Measurements from ENCODE around the gene EEF1G. TPM values are rescaled to one million over a fixed set of nuclear protein-coding genes. Genes with fewer than 3 reads are reported as not detected.

The EEF1G gene
- total RNA-seq, 4 donors from 2014 or later = 337 to 1,276 (median 1,207) TPM

GRCh38 chr11:62546244-62546928 lies 27.3 kb downstream of the EEF1G start, which contains the start of gene AHNAK:
Gene AHNAK, minus strand, starts transcription at chr11:62546806. Its CDS starts 10,708 bp downstream, at chr11:62536098.
- H3K9me3 ChIP-seq = no peaks in the 10 kb centered on the region
- peak within 1 kb of the TSS; percentile 96 to 100 (median 97) for H3K27ac ChIP-seq
- no peaks in the 10 kb centered on the region for H3K27me3 ChIP-seq
- DNase-seq = peak; percentile 92
- in situ Hi-C loops (cut with MboI; ENCODE audit: low pct_ligation_motif_present in 1 of 4, low pct_unique_long_range_greater_than_20kb in 1 of 4, low sequenced_read_pairs in 3 of 4) (loop anchor here in 1 of 4 donors (10.0 kb wide), 1 partner anchor 122 kb away; no protein-coding TSS in a partner anchor), intact Hi-C loops (cut with DNase I; ENCODE audit: low total_unique reads) (loop anchor here (10.0 kb wide), 1 partner anchor 152 kb away; no protein-coding TSS in a partner anchor)
- peak within 1 kb of the TSS; percentile 74 to 96 (median 80) for H3K4me3 ChIP-seq
- 0% methylated on average over 31 of the region's 69 CpGs; no CpG with 5 or more reads in 1 of the 2 donors for WGBS, 2 donors (ENCODE audit: low coverage in 1 of 2)
- H3K4me1 ChIP-seq = peaks cover 36 to 78% (median 64%) of the 10 kb centered on the region in 4 donors
- no peaks in the 10 kb centered on the region for H3K36me3 ChIP-seq
- TF ChIP-seq POLR2A (IDR thresholded peaks at IDR 0.05) (peak; percentile 92), POLR2AphosphoS5 (IDR thresholded peaks at IDR 0.05) (peak; percentile 86 to 99 (median 98)), EP300 (IDR thresholded peaks at IDR 0.05; ENCODE audit: low read depth) (no peak), CTCF (IDR thresholded peaks at IDR 0.05) (no peak)

GRCh38 chr11:62545437-62546243 lies 28.1 kb downstream of the EEF1G start:
- Histone ChIP-seq H3K36me3 (no peaks in the 10 kb centered on the region), H3K27ac (peak overlapping the region; percentile 96 to 100 (median 97)), H3K9me3 (no peaks in the 10 kb centered on the region), H3K4me1 (peaks cover 37 to 78% (median 64%) of the 10 kb centered on the region in 4 donors), H3K27me3 (no peaks in the 10 kb centered on the region), H3K4me3 (peak overlapping the region; percentile 74 to 96 (median 80))
- in situ Hi-C loops (cut with MboI; ENCODE audit: low pct_ligation_motif_present in 1 of 4, low pct_unique_long_range_greater_than_20kb in 1 of 4, low sequenced_read_pairs in 3 of 4) (loop anchor here in 1 of 4 donors (10.0 kb wide), 1 partner anchor 121 kb away; no protein-coding TSS in a partner anchor), intact Hi-C loops (cut with DNase I; ENCODE audit: low total_unique reads) (loop anchor here (10.0 kb wide), 1 partner anchor 151 kb away; no protein-coding TSS in a partner anchor)
- TF ChIP-seq POLR2AphosphoS5 (IDR thresholded peaks at IDR 0.05) (peak; percentile 65 to 81 (median 78)), CTCF (IDR thresholded peaks at IDR 0.05) (no peak)
- 0% methylated on average over 59 of the region's 59 CpGs; no CpG with 5 or more reads in 1 of the 2 donors for WGBS, 2 donors (ENCODE audit: low coverage in 1 of 2)
- DNase-seq = peak; percentile 93

- in situ Hi-C loops (cut with MboI; ENCODE audit: low pct_ligation_motif_present in 1 of 4, low pct_unique_long_range_greater_than_20kb in 1 of 4, low sequenced_read_pairs in 3 of 4) (loop anchor here in 1 of 4 donors (10.0 kb wide), 1 partner anchor 120 kb away; no protein-coding TSS in a partner anchor), intact Hi-C loops (cut with DNase I; ENCODE audit: low total_unique reads) (loop anchor here (10.0 kb wide), 1 partner anchor 150 kb away; no protein-coding TSS in a partner anchor)
- 1% methylated on average over 30 of the region's 32 CpGs; no CpG with 5 or more reads in 1 of the 2 donors for WGBS, 2 donors (ENCODE audit: low coverage in 1 of 2)
- no peaks in the 10 kb centered on the region for H3K9me3 ChIP-seq
- H3K4me3 ChIP-seq = peak overlapping the region; percentile 74 to 96 (median 80)
- H3K27me3 ChIP-seq = no peaks in the 10 kb centered on the region
- H3K27ac ChIP-seq = peak overlapping the region; percentile 96 to 100 (median 97)
- TF ChIP-seq EP300 (IDR thresholded peaks at IDR 0.05; ENCODE audit: low read depth) = no peak
- no peak for TF ChIP-seq POLR2A (IDR thresholded peaks at IDR 0.05)
- TF ChIP-seq POLR2AphosphoS5 (IDR thresholded peaks at IDR 0.05) = no peak
- no peak for TF ChIP-seq CTCF (IDR thresholded peaks at IDR 0.05)
- no peaks in the 10 kb centered on the region for H3K36me3 ChIP-seq
- peaks cover 45 to 80% (median 67%) of the 10 kb centered on the region in 4 donors for H3K4me1 ChIP-seq
- DNase-seq = peak; percentile 68
Measured at GRCh38 chr11:62544581-62545436, 28.9 kb downstream of the EEF1G start.

All from transverse colon (tissue), 4 donors.